Hepatocyte (in vitro differentiated cells): ENCODE results near the gene MVB12A. TPM values are rescaled to one million over a fixed set of nuclear protein-coding genes. Genes with fewer than 3 reads are reported as not detected.

Source experiments
- DNase-seq: peaks from one replicate; pipeline ENCODE4 v3.0.0-alpha.2; 2016; ENCODE audit warnings: low spot score
- H2AFZ ChIP-seq: fragments of 200-600 bp; sonication (generic); 2 replicates; pipeline ENCODE4 v1.6.0; 2016; ENCODE audit warnings: antibody characterized with exemption, mild to moderate bottlenecking
- H3K27ac ChIP-seq: fragments of 200-600 bp; sonication (generic); 2 replicates; pipeline ENCODE4 v1.5.1; 2016; ENCODE audit warnings: mild to moderate bottlenecking
- H3K27me3 ChIP-seq: fragments of 200-600 bp; sonication (generic); 2 replicates; pipeline ENCODE4 v1.6.1; 2016
- H3K36me3 ChIP-seq: fragments of 200-600 bp; sonication (generic); replicated peaks from 2 replicates; pipeline ENCODE4 v1.5.1; 2016; ENCODE audit warnings: low read depth; ENCODE audit not compliant: insufficient read depth
- H3K4me1 ChIP-seq: fragments of 200-600 bp; sonication (generic); 2 replicates; pipeline ENCODE4 v1.5.1; 2016; ENCODE audit warnings: mild to moderate bottlenecking, moderate library complexity; ENCODE audit not compliant: insufficient read depth
- H3K4me2 ChIP-seq: fragments of 200-600 bp; sonication (generic); 2 replicates; pipeline ENCODE4 v1.6.0; 2016
- H3K4me3 ChIP-seq: fragments of 200-600 bp; sonication (generic); 2 replicates; pipeline ENCODE4 v1.5.1; 2016; ENCODE audit warnings: mild to moderate bottlenecking
- H3K79me2 ChIP-seq: fragments of 200-600 bp; sonication (generic); 2 replicates; pipeline ENCODE4 v1.6.0; 2017; ENCODE audit warnings: mild to moderate bottlenecking
- H3K9me2 ChIP-seq: fragments of 200-600 bp; sonication (generic); replicated peaks from 2 replicates; pipeline ENCODE4 v1.6.0; 2017; ENCODE audit warnings: mild to moderate bottlenecking; ENCODE audit not compliant: insufficient read depth
- H3K9me3 ChIP-seq: fragments of 200-600 bp; sonication (generic); 2 replicates; pipeline ENCODE4 v1.5.1; 2016; ENCODE audit warnings: low read depth, mild to moderate bottlenecking
- H4K20me1 ChIP-seq: fragments of 200-600 bp; sonication (generic); 2 replicates; pipeline ENCODE4 v1.6.0; 2016; ENCODE audit warnings: mild to moderate bottlenecking; ENCODE audit not compliant: insufficient read depth, poor library complexity, severe bottlenecking
- CTCF ChIP-seq: fragments of 200-600 bp; sonication (generic); IDR thresholded peaks from 2 replicates; pipeline ENCODE4 v1.5.1; 2016; ENCODE audit warnings: antibody characterized with exemption, mild to moderate bottlenecking; ENCODE audit not compliant: poor library complexity
- EZH2 ChIP-seq: fragments of 200-600 bp; sonication (generic); IDR thresholded peaks from 2 replicates; pipeline ENCODE4 v1.6.1; 2016; ENCODE audit warnings: antibody characterized with exemption, mild to moderate bottlenecking, borderline replicate concordance
- EZH2phosphoT487 ChIP-seq: fragments of 200-600 bp; sonication (generic); IDR thresholded peaks from one replicate; pipeline ENCODE4 v1.6.1; 2018; ENCODE audit warnings: antibody characterized with exemption, mild to moderate bottlenecking, low read depth, moderate library complexity; ENCODE audit not compliant: unreplicated experiment, severe bottlenecking
- WGBS: methylation state at CpG from one replicate; pipeline ENCODE4 v1.1.6; 2016; ENCODE audit warnings: low lambda C conversion rate; ENCODE audit errors: missing lambda C conversion rate; 5-methylcytosine and 5-hydroxymethylcytosine counted together
- polyA plus RNA-seq: library from polyadenylated mRNA; unstranded; fragments of >200 nt; fragmentation: Nextera tagmentation; extraction: Ambion mirVana; gene quantifications from 2 replicates; pipeline ENCODE4 v1.2.1, GENCODE V29; 2016
- total RNA-seq: library from RNA; depleted of rRNA; stranded (reverse); fragments of >200 nt; gene quantifications from 2 replicates; pipeline ENCODE4 v1.2.3, GENCODE V29; 2014

Gene MVB12A
- total and polyA plus RNA-seq, 2 experiments from 2014 or later: 36.1 to 65.2 TPM

- Histone ChIP-seq H3K4me1 (peaks cover 6% of the 10 kb centered on the region), H4K20me1 (no peaks in the 10 kb centered on the region), H3K4me3 (no peak overlapping the region), H3K4me2 (no peak overlapping the region), H2AFZ (no peak overlapping the region), H3K9me2 (no peaks in the 10 kb centered on the region), H3K27ac (no peak overlapping the region), H3K79me2 (peaks cover 2% of the 10 kb centered on the region), H3K27me3 (no peaks in the 10 kb centered on the region), H3K9me3 (no peaks in the 10 kb centered on the region), H3K36me3 (no peaks in the 10 kb centered on the region)
- DNase-seq: no peak
- no peak for TF ChIP-seq EZH2phosphoT487
- no peak for TF ChIP-seq EZH2
- no peak for TF ChIP-seq CTCF
- WGBS: 96% methylated on average over 4 of the region's 4 CpGs
These were observed 2.1 kb downstream of the MVB12A start for GRCh38 chr19:17421942-17422341.

- 95% methylated on average over 20 of the region's 20 CpGs for WGBS
These were observed 3.8 kb downstream of the MVB12A start for GRCh38 chr19:17423429-17424208.

GRCh38 chr19:17424743-17425365, 5.0 kb downstream of the MVB12A start:
- H3K27me3 ChIP-seq: no peaks in the 10 kb centered on the region
- no peak overlapping the region for H3K4me3 ChIP-seq
- H3K27ac ChIP-seq: no peak overlapping the region
- no peaks in the 10 kb centered on the region for H3K36me3 ChIP-seq
- H3K4me2 ChIP-seq: peak overlapping the region; percentile 71
- H3K9me2 ChIP-seq: no peaks in the 10 kb centered on the region
- TF ChIP-seq CTCF: peak; percentile 66
- no peak for TF ChIP-seq EZH2
- H3K9me3 ChIP-seq: no peaks in the 10 kb centered on the region
- no peak overlapping the region for H2AFZ ChIP-seq
- no peaks in the 10 kb centered on the region for H4K20me1 ChIP-seq
- 8% methylated on average over 16 of the region's 27 CpGs for WGBS
- no peaks in the 10 kb centered on the region for H3K4me1 ChIP-seq
- H3K79me2 ChIP-seq: peaks cover 2% of the 10 kb centered on the region
- peak; percentile 81 for DNase-seq

More at GRCh38 chr19:17423429-17424208, 3.8 kb downstream of the MVB12A start:
- DNase-seq: no peak
- H3K4me3 ChIP-seq: no peak overlapping the region
- H3K27me3 ChIP-seq: no peaks in the 10 kb centered on the region
- H2AFZ ChIP-seq: no peak overlapping the region
- peaks cover 2% of the 10 kb centered on the region for H3K79me2 ChIP-seq
- TF ChIP-seq EZH2: no peak
- no peak for TF ChIP-seq EZH2phosphoT487
- no peak for TF ChIP-seq CTCF
- H3K4me2 ChIP-seq: no peak overlapping the region
- peaks cover 6% of the 10 kb centered on the region for H3K4me1 ChIP-seq
- H3K36me3 ChIP-seq: no peaks in the 10 kb centered on the region
- H3K27ac ChIP-seq: no peak overlapping the region
- no peaks in the 10 kb centered on the region for H4K20me1 ChIP-seq
- H3K9me3 ChIP-seq: no peaks in the 10 kb centered on the region
- no peaks in the 10 kb centered on the region for H3K9me2 ChIP-seq
